Left lung (tissue), 10 donors: ENCODE data around the gene FUNDC2. TPM values are rescaled to one million over a fixed set of nuclear protein-coding genes. Genes with fewer than 3 reads are reported as not detected.

Experiments
- ATAC-seq: fragments of 200-7000 bp; cut with Tn5 transposase; one replicate; pipeline ENCODE4 v1.9.1; 2020; ENCODE audit warnings: moderate library complexity
- DNase-seq, 4 donors: peaks; one replicate each; pipeline ENCODE4 v3.0.0-alpha.2; 2013 to 2020
- H3K27ac ChIP-seq, 2 donors: fragments of 200-600 bp; sonication (generic) in 1 of 2; one replicate each; pipeline versions ENCODE4 v1.5.0 to v1.8.0; 2020 to 2021
- H3K27me3 ChIP-seq, 2 donors: fragments of 200-600 bp; sonication (generic) in 1 of 2; one replicate each; pipeline versions ENCODE4 v1.5.0 to v1.8.0; 2020 to 2021
- H3K36me3 ChIP-seq, 2 donors: fragments of 200-600 bp; sonication (generic) in 1 of 2; one replicate each; pipeline versions ENCODE4 v1.5.0 to v1.8.0; 2020 to 2021
- H3K4me1 ChIP-seq, 2 donors: fragments of 200-600 bp; one replicate each; pipeline ENCODE4 v1.8.0; 2021
- H3K4me3 ChIP-seq, 2 donors: fragments of 200-600 bp; sonication (generic) in 1 of 2; one replicate each; pipeline versions ENCODE4 v1.5.0 to v1.8.0; 2020 to 2021; ENCODE audit warnings: mild to moderate bottlenecking in 1 of 2
- H3K9me3 ChIP-seq, 2 donors: fragments of 200-600 bp; sonication (generic) in 1 of 2; one replicate each; pipeline versions ENCODE4 v1.5.0 to v1.8.0; 2020 to 2021
- CTCF ChIP-seq, 2 donors: fragments of 200-600 bp; sonication (generic) in 1 of 2; IDR thresholded peaks; one replicate each; pipeline versions ENCODE4 v1.5.0 to v1.8.0; 2021; ENCODE audit warnings: antibody characterized with exemption in 2 of 2
- intact Hi-C, 2 donors: fragments of 100-400 bp; cut with DNase I; formaldehyde crosslinking; loops; one replicate each; pipeline versions ENCODE4 v1.11.2 to v1.14.2; 2022
- polyA plus RNA-seq, 6 donors: library from polyadenylated mRNA; unstranded; fragments of 120-200 nt; gene quantifications; one replicate each; pipeline ENCODE4 v1.2.1, GENCODE V29; 2013; ENCODE audit not compliant: insufficient read length in 6 of 6
- total RNA-seq, 2 donors: library from RNA; stranded (reverse); fragmentation: NEBNext Ultra II Directional; extraction: Animal tissue kit (Norgen Biotek cat#: 25700); gene quantifications; one replicate each; pipeline ENCODE4 v1.2.1, GENCODE V29; 2021
- donor health status: DM: no; HTN: yes; CAD: no.
- donor health status: DM: no; HTN: no; CAD: no.

Gene FUNDC2
- total and polyA plus RNA-seq, 8 donors, result 71.5 to 122 (median 105) TPM

GRCh38 chrX:154991039-154991438 is 35.6 kb upstream of the FUNDC2 start:
- intact Hi-C loops, result no loop called here
- Histone ChIP-seq H3K27ac (no peak overlapping the region), H3K9me3 (no peaks in the 10 kb centered on the region), H3K4me1 (no peaks in the 10 kb centered on the region), H3K36me3 (no peaks in the 10 kb centered on the region), H3K4me3 (no peak overlapping the region), H3K27me3 (no peaks in the 10 kb centered on the region)
- ATAC-seq (no peak), DNase-seq (no peak)
- TF ChIP-seq CTCF (IDR thresholded peaks at IDR 0.05), result no peak

DNA sequence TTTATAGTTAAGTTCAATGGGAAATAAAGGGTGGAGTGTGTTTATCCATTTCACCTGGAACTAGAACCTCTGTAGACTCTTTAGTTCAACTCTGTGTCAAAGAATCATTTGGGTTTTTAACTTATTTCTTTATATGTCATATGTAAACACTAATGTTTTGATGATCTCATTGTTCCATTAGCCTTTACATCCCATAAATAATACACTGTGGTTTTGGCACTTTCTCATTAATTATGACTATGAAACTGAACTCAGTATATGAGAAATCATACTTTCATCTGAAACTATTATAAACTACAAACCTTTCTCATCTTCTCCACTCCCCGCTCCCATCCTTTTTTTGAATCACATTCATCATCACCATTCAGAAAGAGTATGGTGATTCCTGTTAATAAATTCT is 35.2 kb upstream of the FUNDC2 start:
- intact Hi-C loops, result no loop called here
- DNase-seq (no peak), ATAC-seq (no peak)
- Histone ChIP-seq H3K36me3 (no peaks in the 10 kb centered on the region), H3K4me3 (no peak overlapping the region), H3K27me3 (no peaks in the 10 kb centered on the region), H3K27ac (no peak overlapping the region), H3K4me1 (no peaks in the 10 kb centered on the region), H3K9me3 (no peaks in the 10 kb centered on the region)
- TF ChIP-seq CTCF (IDR thresholded peaks at IDR 0.05), result no peak

DNA sequence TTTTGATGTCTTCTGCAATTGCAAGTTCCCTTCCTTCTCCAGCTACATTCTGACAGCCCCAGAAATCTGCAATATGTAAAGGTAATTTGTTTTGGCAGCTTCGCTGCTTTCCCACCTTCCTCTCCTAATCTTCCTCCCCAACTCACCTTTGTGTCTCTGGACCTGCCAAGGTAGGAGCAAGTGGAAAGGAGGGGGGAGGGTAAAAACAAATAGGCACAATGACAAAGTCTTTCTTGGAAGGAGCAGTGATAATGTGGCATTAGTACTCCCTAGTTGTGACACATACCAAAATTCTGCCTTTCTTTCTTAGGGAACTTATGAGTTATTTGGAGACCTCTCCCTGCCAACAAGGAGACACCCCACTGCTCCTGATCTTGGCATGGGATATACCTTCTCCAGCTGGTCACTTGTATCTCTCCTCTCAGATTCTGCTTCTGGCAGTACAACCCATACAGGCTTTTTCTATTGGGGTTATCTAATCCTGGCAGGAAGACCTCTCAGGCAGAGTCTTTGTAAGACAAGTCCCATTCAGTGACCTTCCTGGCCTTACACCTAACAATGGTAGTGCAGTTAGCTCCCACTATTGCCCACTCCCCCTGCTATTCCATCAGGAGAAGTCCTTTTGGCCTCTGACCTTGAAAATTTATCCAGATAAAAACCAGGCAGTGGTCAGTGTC is 28.3 kb upstream of the FUNDC2 start:
- ATAC-seq (no peak), DNase-seq (no peak)
- TF ChIP-seq CTCF (IDR thresholded peaks at IDR 0.05), result no peak
- intact Hi-C loops, result no loop called here
- H3K27ac ChIP-seq, result no peak overlapping the region
- no peak overlapping the region for H3K4me3 ChIP-seq
- no peaks in the 10 kb centered on the region for H3K27me3 ChIP-seq
- H3K9me3 ChIP-seq, result no peaks in the 10 kb centered on the region
- no peaks in the 10 kb centered on the region for H3K36me3 ChIP-seq
- no peaks in the 10 kb centered on the region for H3K4me1 ChIP-seq

DNA sequence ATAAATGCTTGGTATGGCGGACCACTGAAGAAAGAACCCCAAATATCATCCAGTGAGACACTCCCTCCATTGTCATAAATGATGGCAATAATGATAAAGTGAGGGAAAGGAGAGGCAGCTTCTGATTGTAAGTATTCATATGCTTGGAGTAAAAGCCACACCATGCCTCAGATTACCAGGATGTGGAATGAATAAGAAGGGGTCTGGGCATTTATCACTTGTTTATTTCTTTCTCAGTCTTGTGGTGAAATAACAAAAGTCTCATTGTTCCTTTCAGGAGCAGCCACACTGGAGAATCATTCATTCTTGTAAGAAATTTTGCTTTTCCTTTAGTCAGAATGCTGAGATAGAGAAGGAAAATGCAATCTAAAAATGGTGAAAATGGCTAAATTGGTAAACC is 25.8 kb upstream of the FUNDC2 start:
- intact Hi-C loops, result no loop called here
- Histone ChIP-seq H3K27ac (no peak overlapping the region), H3K36me3 (no peaks in the 10 kb centered on the region), H3K9me3 (no peaks in the 10 kb centered on the region), H3K27me3 (no peaks in the 10 kb centered on the region), H3K4me1 (no peaks in the 10 kb centered on the region), H3K4me3 (no peak overlapping the region)
- ATAC-seq (no peak), DNase-seq (no peak)
- no peak for TF ChIP-seq CTCF (IDR thresholded peaks at IDR 0.05)

DNA sequence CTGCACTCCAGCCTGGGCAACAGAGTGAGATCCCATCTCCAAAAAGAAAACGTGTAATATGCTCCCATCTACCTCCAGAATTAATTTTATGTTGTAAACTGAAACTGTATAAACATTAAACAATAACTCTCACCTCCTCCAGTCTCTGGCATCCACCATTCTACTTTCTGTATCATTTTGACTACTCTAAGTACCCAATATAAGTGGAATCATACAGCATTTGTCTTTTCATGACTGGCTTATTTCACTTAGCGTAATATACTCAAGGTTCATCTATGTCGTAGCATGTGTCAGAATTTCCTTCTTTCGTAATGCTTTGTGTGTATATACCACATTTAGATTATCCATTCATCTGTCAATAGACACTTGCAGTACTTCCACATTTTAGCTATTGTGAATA is 24.8 kb upstream of the FUNDC2 start:
- H3K27me3 ChIP-seq, result no peaks in the 10 kb centered on the region
- no peak overlapping the region for H3K4me3 ChIP-seq
- no peaks in the 10 kb centered on the region for H3K9me3 ChIP-seq
- no peak for DNase-seq
- H3K36me3 ChIP-seq, result no peaks in the 10 kb centered on the region
- no peak for ATAC-seq
- H3K27ac ChIP-seq, result no peak overlapping the region
- no peak for TF ChIP-seq CTCF (IDR thresholded peaks at IDR 0.05)
- intact Hi-C loops, result no loop called here
- H3K4me1 ChIP-seq, result no peaks in the 10 kb centered on the region
